NK-92 (cell line): ENCODE measurements around the gene PLIN5.

Source experiments
- DNase-seq: peaks from one replicate; lab custom pipeline; 2025; ENCODE audit not compliant: unreplicated experiment; lab: John Stamatoyannopoulos, UW

The PLIN5 gene

GRCh38 chr19:4524808-4525562 is 10.0 kb downstream of the PLIN5 start:
- no peak for DNase-seq

DNA sequence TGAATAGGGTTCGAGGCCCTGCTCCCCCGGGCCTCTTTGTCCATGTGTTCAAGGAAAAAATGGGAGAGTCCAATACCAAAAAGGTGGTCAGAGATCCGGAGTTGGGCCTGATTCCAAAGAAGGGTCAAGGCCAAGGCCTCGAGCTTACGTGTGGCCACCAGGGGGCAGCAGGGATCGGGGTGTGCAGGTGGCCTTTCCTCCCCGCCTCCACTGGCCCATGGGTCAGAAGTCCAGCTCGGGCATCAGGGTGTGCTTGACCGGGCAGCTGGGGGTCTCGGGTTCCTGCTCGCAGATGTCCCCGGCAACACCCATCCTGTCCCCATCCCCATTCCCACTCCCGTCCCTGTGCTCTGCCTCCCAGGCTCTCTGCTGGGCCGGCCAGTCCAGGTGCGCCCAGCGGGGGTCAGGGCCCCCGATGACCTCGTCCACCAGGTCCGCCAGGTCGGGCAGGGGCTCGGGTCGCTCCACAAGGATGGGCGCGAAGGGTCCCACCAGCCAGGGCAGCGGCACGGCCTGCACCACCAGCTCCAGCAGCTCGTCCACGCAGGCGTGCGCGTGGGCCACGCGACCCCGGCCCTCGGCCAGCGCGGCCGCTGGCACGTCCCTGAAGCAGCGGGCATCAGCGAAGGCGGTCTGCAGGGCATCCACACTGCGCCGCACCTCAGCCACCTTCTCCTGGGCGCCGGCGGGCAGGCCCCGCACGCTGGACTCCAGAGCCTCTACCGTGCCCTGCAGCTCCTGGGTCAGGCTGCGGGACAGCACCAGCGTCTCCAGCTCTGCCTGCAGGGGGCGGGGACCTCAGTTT is 11.5 kb downstream of the PLIN5 start:
- DNase-seq = no peak

DNA sequence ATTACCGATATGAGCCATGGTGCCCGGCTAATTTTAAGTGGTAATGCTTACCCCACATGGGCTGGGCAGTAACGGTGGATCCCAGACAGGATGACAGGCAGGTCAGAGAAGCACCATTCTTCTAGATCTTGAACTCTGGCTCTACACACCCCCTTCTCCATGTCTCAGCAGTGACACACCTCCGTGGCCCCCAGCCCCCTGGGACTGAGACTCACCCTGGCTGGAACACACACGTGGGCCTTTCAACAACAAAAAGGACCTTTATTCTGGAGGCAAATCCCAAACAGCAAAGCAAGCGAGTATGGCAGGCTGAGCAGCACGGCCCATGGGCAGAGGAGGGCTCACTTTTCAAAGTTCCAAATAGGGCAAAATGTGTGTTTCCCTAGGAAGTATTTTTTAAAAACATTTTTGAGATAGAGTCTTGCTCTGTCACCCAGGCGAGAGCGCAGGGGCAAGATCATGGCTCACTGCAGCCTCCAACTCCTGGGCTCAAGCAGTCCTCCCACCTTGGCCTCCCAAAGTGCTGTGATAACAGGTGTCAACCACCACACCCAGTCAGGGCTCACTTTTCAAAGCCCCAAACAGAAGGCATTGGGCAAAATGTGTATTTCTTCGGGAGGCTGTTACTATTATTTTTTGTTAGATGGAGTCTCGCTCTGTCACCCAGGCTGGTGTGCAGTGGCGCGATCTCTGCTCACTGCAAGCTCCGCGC is 12.6 kb downstream of the PLIN5 start:
- no peak for DNase-seq

- DNase-seq = no peak
These were observed 13.2 kb downstream of the PLIN5 start for GRCh38 chr19:4521888-4522242.

DNA sequence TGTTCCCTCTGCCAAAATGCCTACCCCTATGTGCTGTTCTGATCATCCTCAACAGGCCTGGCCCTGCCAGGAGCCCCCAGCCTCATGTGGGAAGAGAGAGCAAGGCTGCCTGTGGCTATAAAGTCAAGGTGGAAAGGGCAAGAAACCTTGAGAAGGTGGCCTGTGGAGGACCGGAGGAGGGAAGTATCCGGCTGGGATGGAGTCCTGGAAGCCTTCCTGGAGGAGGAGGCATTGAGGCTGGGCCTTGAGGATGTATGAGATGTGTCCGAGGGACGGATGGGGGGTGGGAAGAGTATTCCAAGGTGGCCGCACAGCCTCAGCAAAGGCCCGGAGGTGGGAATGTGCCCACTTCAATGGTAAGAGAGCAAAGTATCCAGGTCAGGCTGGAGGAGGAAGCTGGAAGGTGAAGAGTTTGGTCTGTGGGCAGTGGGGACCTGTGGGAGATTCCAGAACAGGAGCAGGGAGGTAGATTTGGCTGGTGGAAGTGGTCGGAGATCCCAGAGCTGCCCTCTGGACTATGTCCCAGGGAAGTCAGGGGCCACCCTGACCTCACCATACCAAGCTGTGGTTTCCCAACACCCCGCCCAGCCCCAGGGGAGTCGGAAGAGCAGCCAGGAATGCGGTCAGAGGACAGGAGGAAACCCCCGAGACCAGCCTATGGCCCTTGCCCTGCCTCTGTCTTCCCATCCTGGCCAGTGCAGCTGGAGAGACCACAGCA is 13.7 kb downstream of the PLIN5 start:
- DNase-seq = no peak

GRCh38 chr19:4519521-4520277 is 15.3 kb downstream of the PLIN5 start:
- no peak for DNase-seq

- no peak for DNase-seq
These were observed 15.9 kb downstream of the PLIN5 start for GRCh38 chr19:4519172-4519496.

GRCh38 chr19:4518345-4519171 is 16.5 kb downstream of the PLIN5 start, which contains the start of gene PLIN4:
Gene PLIN4, minus strand, starts transcription at chr19:4518486. Its CDS starts 214 bp downstream, at chr19:4518272.
- no peak for DNase-seq

GRCh38 chr19:4517451-4518057 is 17.5 kb downstream of the PLIN5 start:
- DNase-seq = no peak

DNA sequence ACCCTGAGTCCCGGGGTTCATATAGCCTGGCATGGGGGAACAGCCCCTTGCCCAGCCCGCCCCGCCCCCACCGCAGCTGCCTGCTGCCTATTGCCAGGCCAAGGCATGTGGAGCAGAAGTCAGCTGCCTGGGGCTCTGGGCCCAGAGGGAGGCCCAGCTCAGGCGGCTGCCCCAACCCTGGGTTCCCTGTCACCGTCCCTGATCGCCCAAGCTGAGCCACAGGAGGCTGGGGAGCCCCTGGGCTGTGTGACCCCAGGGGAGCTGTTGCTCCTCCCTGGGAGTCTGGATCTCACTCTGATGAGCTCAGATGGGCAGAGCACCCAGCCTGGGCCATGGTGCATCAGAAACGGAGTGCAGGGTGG is 18.1 kb downstream of the PLIN5 start:
- DNase-seq = no peak

DNA sequence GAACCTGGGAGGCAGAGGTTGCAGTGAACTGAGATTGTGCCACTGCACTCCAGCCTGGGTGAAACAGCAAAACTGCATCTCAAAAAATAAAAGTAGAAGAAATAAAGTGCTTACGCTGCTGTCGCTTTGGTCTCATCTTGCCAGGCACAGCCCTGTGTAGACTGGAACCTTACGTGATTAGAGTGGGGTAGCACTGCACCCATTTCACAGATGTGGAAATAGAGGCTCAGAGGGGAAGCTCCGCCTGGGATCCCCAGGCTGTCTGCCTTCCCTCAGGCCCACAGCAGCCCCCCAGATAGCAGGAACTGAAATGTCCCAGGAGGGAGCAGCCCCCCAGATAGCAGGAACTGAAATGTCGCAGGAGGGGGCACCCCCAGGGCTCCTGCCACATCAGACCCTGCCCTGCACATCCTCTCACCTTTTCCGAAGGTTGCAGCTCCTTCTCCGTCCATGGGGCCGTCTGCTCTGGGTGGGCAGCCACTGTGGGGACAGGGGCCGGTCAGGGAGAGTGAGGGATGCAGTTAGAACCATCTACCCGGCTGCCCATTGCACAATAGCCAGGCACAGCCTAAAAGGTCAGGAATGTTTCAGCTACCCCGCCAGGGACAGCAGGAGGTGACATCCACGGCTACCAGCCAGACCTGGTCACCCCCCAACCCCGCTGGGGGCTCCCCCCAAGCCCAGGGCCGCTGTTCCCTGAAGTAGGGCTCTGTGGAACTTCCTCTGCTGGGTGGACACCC is 18.7 kb downstream of the PLIN5 start:
- DNase-seq = no peak

GRCh38 chr19:4515732-4516131 is 19.3 kb downstream of the PLIN5 start:
- DNase-seq = no peak

DNA sequence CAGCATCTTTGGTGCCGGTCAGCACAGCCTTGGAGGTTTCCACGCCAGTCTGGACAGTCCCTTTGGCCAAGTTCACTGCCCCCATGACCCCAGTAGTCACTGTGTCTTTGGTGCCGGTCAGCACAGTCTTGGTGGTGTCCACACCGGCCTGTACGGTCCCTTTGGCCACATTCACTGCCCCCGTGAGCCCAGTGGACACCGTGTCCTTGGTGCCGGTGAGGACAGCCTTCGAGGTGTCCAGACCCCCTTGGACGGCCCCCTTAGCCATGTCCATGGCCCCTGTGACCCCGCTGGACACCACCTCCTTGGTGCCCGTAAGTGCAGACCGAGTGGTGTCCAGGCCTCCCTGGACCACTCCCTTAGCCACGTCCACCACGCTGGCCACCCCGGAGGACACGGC is 21.8 kb downstream of the PLIN5 start:
- DNase-seq = no peak

DNA sequence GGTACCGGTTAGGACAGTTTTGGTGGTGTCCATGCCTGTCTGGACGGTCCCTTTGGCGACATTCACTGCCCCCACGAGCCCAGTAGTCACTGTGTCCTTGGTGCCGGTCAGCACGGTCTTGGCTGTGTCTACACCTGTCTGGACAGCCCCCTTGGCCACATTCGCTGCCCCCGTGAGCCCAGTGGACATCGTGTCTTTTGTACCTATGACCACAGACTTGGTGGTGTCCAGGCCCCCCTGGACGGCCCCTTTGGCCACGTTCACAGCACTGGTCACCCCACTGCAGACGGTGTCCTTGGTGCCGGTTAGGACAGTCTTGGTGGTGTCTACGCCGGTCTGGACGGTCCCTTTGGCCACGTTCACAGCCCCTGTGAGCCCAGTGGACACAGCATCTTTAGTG is 23.0 kb downstream of the PLIN5 start:
- DNase-seq = no peak

GRCh38 chr19:4511300-4512054 is 23.5 kb downstream of the PLIN5 start:
- no peak for DNase-seq

GRCh38 chr19:4510435-4511255 is 24.4 kb downstream of the PLIN5 start:
- DNase-seq = no peak

GRCh38 chr19:4508698-4509097 is 26.3 kb downstream of the PLIN5 start:
- no peak for DNase-seq
